Measurements from ENCODE around the gene EXOC3L4.

EXOC3L4 gene

DNA sequence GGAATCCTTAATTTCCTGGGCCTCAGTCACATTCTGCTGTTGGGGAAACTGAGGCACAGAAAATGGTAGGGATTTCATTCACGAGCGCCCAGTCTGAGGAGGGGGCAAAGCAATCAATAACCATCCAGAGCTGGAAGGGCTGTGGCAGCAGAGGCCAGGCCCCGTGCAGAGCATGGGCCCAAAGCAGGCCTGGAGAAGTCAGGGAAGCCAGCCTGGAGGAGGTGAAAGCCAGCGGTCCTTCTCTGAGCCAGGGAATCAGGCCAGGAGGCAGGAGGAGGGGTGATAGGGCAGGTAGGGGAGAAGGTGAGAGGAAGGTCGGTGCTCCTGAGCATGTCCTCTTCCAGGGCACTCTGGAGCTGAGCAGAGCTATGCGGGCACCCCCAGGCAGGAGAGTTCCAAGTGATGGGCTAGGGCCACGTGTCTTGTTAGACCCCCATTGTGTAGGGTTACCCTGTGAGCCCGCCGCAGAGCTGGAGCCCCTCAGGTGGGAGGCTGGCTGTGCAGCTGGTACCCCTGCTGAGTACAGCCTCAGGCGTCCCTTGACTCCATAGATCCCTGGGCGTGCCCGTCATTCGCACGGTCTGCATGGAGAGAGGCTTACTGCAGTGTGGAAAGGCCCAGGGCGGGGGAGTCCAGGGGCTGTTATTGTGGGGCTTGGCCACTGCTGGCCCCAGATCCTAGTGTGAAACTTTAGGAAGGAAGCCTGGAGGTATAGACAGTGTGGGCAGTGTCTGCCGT lies 33.5 kb downstream of the EXOC3L4 start (continued):
- TF ChIP-seq, protein P1, sequence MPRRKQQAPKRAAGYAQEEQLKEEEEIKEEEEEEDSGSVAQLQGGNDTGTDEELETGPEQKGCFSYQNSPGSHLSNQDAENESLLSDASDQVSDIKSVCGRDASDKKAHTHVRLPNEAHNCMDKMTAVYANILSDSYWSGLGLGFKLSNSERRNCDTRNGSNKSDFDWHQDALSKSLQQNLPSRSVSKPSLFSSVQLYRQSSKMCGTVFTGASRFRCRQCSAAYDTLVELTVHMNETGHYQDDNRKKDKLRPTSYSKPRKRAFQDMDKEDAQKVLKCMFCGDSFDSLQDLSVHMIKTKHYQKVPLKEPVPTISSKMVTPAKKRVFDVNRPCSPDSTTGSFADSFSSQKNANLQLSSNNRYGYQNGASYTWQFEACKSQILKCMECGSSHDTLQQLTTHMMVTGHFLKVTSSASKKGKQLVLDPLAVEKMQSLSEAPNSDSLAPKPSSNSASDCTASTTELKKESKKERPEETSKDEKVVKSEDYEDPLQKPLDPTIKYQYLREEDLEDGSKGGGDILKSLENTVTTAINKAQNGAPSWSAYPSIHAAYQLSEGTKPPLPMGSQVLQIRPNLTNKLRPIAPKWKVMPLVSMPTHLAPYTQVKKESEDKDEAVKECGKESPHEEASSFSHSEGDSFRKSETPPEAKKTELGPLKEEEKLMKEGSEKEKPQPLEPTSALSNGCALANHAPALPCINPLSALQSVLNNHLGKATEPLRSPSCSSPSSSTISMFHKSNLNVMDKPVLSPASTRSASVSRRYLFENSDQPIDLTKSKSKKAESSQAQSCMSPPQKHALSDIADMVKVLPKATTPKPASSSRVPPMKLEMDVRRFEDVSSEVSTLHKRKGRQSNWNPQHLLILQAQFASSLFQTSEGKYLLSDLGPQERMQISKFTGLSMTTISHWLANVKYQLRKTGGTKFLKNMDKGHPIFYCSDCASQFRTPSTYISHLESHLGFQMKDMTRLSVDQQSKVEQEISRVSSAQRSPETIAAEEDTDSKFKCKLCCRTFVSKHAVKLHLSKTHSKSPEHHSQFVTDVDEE (CRISPR knock-in tag; IDR thresholded peaks at IDR 0.05): no peak
- TF ChIP-seq PATZ1 (CRISPR knock-in tag; IDR thresholded peaks at IDR 0.05; ENCODE audit: borderline replicate concordance): no peak

DNA sequence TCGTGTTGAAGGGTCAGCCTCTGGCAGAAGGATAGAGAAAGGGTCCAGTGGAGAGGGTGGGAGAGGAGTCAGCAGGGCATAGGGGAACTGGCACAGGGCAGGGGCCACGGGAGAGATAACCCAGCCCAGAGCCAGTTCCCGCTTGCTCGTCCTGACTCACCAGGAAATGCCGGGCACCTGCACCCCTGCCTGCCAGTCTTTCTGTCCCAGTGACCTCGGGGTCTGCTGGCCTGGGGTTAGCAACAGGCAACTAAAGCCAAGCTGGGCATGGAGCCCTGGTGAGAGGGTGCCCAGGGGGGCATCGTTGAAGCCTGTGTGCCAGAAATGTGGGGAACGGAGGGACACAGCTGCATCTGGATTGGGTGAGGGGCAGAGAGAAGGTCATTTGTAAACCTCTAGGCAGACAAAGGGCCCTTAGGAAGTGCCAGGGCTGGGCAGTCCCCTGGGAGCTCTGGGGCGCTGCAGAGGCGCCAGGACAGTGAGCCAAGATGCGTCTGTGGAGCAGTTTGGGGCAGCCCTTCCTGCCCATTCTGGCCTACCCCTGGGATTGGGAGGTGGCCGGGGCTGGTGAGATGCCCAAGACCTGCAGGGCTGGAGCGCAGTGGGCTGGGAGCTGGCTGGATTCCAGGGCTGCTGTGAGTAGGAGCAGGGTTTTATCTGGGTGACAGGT lies 34.2 kb downstream of the EXOC3L4 start:
- ATAC-seq: peak; percentile 11
- TF ChIP-seq SNAI2 (CRISPR knock-in tag; IDR thresholded peaks at IDR 0.05) (no peak), PPARA (CRISPR knock-in tag; IDR thresholded peaks at IDR 0.05; ENCODE audit: borderline replicate concordance) (no peak), ZFP3 (CRISPR knock-in tag; IDR thresholded peaks at IDR 0.05) (no peak), RARB (CRISPR knock-in tag; IDR thresholded peaks at IDR 0.05) (no peak), CSRNP3 (CRISPR knock-in tag; IDR thresholded peaks at IDR 0.05) (no peak), ZFP30 (CRISPR knock-in tag; IDR thresholded peaks at IDR 0.05) (no peak), GLIS3 (CRISPR knock-in tag; IDR thresholded peaks at IDR 0.05) (no peak), ZNF70 (CRISPR knock-in tag; IDR thresholded peaks at IDR 0.05) (no peak), ARNTL (CRISPR knock-in tag; IDR thresholded peaks at IDR 0.05; ENCODE audit: borderline replicate concordance, low read depth) (no peak), OSR1 (CRISPR knock-in tag; IDR thresholded peaks at IDR 0.05) (no peak)
- TF ChIP-seq, protein P1 (CRISPR knock-in tag; IDR thresholded peaks at IDR 0.05): no peak
- TF ChIP-seq, protein P2, sequence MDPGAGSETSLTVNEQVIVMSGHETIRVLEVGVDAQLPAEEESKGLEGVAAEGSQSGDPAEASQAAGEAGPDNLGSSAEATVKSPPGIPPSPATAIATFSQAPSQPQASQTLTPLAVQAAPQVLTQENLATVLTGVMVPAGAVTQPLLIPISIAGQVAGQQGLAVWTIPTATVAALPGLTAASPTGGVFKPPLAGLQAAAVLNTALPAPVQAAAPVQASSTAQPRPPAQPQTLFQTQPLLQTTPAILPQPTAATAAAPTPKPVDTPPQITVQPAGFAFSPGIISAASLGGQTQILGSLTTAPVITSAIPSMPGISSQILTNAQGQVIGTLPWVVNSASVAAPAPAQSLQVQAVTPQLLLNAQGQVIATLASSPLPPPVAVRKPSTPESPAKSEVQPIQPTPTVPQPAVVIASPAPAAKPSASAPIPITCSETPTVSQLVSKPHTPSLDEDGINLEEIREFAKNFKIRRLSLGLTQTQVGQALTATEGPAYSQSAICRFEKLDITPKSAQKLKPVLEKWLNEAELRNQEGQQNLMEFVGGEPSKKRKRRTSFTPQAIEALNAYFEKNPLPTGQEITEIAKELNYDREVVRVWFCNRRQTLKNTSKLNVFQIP (CRISPR knock-in tag; IDR thresholded peaks at IDR 0.05; ENCODE audit: borderline replicate concordance, low read depth): no peak

GRCh38 chr14:103129301-103130016 lies 34.9 kb downstream of the EXOC3L4 start:
- ATAC-seq: peak; percentile 1; the same call in 2 of the 3 replicates
- TF ChIP-seq ZNF70 (CRISPR knock-in tag; IDR thresholded peaks at IDR 0.05): no peak
- TF ChIP-seq, protein P2 (CRISPR knock-in tag; IDR thresholded peaks at IDR 0.05; ENCODE audit: borderline replicate concordance, low read depth): no peak
- no peak for TF ChIP-seq BACH2 (CRISPR knock-in tag; IDR thresholded peaks at IDR 0.05; ENCODE audit: borderline replicate concordance)
- TF ChIP-seq TOX (CRISPR knock-in tag; IDR thresholded peaks at IDR 0.05; ENCODE audit: borderline replicate concordance): no peak
- TF ChIP-seq CSRNP3 (CRISPR knock-in tag; IDR thresholded peaks at IDR 0.05): no peak
- TF ChIP-seq RARB (CRISPR knock-in tag; IDR thresholded peaks at IDR 0.05): no peak
- no peak for TF ChIP-seq ESRRG (CRISPR knock-in tag; IDR thresholded peaks at IDR 0.05)
- no peak for TF ChIP-seq ISL1 (CRISPR knock-in tag; IDR thresholded peaks at IDR 0.05)
- no peak for TF ChIP-seq PPARA (CRISPR knock-in tag; IDR thresholded peaks at IDR 0.05; ENCODE audit: borderline replicate concordance)
- no peak for TF ChIP-seq PATZ1 (CRISPR knock-in tag; IDR thresholded peaks at IDR 0.05; ENCODE audit: borderline replicate concordance)
- TF ChIP-seq OSR1 (CRISPR knock-in tag; IDR thresholded peaks at IDR 0.05): no peak
